CD4-positive, alpha-beta T cell treated with Interleukin-4 for 4 hours (primary cell): ENCODE data around the gene RNF175.
A peak's percentile ranks its signal among the peaks of the same experiment; 100 is the strongest.

ENCODE experiments used
- DNase-seq: peaks from one replicate; pipeline ENCODE4 v3.0.0-alpha.2; 2020

RNF175 gene

DNA sequence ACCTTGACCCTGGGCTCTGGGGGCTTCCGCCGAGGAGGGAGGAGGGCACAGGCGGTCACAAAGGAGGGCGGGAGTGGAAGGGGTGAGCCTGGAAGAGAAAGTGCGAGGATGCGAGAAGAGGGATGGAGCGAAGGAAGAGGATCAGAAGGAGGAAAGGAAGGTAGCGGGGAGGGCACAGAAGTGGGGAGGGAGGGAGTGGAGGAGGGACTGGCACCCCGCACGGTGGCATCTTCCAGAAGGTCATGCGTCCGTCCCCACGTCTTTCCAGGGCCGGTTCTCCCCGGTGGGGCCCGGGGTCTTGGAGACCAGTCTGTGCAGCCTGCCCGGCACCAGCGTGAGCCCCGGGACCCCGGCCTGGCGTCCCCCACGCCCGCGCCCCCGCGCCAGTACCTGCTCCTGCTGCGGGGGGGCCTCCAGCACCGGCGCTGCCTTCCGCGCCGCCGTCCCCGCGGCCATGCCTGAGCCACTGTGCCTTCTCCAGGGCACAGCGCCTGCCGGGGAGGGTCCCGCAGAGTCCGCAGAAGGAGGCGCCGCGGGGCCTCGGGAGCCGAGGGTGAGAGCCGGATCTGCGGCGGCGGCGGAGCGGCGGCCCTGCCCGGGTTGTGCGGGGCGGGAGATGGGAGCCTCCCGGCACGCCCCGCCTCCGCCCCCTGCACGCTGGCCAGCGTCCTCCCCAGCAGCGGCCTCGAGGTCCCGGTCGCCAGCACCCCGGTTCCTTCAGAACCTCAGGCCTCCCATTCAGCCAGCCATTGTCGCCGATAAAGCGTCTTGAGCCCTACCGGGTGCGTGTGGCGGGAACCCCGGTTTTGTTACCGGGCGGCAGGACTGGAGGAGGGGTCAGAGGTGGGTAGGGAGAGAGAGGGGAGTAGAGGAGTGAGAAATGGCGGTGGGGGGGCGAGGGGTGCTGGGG lies at the start of gene RNF175:
Gene RNF175, minus strand, starts transcription at position 618 of the 910 bp plus-strand sequence. Its CDS starts 162 bp downstream, at position 456.
- DNase-seq = no peak

DNA sequence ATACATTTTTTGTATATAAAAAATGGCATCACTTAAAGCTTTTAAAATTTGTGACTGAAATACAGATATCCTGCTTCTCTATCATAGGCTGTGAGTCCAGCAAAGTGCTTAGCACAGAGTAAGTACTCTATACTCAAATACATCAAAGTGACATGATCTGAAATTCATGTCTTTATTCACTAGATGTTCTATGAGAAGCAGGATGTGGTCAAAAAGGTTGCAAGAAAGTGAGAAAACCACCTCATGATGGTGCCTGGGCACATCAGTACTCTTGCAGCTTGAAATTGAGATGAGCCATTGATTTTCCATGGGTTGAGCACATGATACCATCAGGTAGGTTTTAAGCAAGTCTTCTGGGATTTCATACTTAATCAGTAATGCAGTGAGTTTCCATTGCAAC lies 49.5 kb upstream of the RNF175 start:
- peak; percentile 35 for DNase-seq

DNA sequence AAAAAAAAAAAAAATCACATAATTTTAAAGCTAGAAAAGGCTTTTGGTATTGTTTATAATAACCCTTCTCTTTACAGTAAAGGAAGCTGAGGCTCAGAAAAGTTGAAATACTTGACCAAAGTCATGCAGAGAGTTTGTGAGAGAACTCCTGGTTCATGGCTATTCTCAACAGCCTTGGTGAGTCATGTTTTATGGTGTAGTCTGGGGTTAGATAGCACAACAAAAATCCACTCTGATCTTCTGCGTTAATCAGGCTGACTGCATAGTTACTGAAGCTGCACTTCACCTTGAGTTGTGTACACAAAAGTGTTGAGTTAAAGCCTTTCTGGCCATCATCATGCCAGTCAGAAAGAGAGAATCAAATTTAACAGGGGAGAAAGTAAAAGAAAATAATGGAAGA lies 48.4 kb upstream of the RNF175 start:
- DNase-seq = no peak

DNA sequence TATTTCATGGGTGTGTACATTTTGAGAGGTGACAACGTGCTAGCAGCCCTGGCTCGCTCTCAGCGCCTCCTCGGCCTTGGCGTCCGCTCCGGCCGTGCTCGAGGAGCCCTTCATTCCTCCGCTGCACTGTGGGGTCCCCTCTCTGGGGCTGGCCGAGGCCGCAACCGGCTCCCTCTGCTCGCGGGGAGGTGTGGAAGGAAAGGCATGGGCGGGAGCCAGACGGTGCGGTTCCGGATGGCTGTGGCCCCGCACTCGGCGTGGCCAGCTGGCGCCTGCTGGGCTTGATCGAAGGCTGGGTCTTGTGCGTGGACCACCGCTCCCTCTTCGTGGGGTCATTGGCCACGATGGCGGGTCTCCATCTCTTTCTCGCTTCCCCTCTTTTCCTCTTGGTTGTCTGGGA lies 46.2 kb upstream of the RNF175 start:
- DNase-seq = no peak

DNA sequence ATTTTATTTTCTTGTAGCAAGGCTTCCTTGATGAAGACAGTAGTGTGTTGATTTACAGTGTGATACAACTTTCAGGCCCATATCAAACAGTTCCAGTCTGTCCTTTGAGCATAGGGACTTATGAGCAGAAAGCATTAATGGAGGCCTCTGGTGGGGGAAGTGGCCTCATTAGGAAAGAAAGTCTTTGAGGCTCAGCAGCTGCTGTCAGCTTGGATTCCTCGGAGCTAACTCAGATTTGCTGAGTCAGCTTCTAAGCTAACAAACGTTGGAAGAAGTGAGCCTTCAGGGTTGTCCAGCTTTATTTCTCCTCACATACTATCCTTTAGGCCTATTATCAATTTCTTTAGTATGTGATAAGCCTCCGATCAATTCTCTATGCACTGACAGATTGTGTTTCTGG lies 44.9 kb upstream of the RNF175 start:
- no peak for DNase-seq

DNA sequence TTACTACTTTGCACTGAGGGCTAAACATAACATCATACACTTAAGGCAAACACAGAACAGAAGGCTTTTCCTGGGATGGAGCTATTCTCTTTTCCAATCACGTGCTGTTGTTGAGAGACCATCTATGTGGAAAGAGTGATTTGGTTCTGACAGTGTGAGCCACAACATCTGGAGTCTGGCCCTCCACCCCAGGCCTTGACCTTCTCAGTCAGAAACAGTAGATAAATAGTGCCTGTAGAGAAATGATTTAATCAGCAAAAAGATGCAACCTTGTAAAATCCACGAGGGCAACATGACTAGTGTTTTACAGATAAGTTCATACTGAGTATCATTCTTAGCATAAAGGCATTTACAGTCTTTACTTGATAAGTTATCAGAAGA lies 39.9 kb upstream of the RNF175 start:
- DNase-seq = no peak

DNA sequence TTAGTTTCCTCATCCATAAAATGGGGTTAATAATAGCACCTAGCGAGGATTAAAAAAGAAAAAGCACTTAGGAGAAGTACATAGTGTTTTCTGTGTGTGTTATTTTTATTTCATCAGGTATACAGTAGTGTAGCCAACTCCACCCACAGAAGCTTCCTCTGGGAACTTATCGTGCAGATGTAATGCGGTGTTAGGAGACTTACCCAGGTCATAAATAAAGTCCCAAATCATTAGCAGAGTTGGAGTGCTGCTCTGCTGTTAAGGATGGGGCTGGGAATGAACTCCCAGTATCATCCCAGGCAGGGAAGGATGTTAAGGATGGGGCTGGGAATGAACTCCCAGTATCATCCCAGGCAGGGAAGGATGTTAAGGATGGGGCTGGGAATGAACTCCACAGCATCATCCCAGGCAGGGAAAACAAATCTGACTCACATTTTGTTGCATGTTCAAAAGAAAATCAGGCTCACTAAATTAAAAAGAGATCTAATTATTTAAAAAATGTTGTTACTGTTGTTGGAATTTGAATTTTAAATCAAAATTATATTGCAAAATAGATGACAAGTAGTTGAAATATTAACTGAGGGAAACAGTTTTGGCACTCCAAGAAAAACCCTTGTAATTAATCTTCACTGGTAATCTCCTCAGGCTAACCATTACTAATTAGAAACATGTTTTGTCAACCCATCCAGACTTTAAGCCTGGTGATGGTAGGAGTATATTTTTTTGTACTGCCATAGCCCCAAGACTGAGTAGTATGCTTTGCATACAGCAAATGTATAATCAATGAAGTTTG lies 39.3 kb upstream of the RNF175 start:
- no peak for DNase-seq

DNA sequence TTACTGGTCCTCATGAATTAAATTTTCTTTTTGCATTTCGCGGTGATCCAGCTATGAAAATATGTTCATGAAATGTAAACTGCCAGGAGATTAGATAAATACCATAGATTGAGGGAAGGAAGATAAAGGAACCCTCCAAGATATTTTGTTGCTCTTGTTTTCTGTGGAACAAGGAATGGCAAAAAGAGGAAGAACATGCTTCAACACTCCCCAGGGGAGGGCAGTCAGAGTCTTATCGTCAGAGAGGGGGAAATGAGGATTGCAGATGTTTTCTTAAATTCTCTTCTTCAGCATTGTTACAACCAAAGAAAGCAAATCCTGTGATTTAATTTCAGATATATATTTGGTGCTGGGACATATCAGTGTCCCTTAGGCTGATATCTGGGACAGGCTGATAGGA lies 38.6 kb upstream of the RNF175 start:
- no peak for DNase-seq

DNA sequence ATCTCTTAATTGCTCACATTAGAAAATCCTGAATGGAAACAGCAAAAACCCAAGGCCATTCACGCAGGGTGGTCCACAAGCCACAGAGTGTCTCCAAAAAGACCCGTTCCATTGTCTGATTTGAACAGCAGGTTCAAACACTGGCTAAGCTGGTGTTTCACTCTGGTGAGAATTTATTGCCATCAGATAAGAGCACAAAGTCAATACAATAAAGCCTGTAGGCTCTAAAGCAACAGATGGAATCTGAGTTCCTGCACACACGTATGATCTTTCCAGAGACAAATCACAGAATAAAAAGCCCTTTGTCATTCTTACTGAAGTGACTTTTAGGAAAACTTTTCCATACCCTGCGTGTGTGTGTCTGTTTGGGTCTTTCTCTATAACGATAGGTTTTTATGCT lies 34.2 kb upstream of the RNF175 start:
- DNase-seq = no peak

DNA sequence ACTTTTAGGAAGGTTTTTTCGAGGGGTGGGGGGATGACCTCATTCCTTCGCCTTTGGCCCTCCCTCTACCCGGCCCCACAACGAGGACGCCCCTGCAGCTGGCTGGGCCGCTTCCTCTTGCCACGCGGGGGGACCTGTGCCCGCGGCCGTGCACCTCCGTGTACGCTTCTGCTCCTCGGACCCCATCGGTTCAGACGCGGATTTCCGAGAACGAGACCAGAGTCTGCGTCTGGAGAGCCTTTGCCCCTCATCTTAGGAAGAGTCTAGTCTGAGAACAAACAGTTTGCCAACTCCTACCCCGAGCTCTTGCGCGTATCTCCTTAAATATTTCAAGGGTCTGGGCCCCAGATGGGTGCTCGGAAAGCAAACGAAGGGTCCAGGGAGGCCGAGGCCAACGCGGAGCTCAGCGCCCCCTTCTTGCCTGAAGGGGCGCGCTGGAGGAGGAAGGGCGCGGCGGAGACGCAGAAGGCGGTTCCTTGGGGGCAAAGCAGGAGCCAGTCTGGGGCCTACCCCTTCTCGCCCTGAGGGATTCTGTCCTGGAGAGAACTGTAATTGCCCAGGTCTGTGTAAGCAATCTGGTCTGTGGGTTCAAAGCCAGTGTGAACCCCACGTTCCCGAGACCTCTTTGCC lies 32.9 kb upstream of the RNF175 start:
- no peak for DNase-seq

DNA sequence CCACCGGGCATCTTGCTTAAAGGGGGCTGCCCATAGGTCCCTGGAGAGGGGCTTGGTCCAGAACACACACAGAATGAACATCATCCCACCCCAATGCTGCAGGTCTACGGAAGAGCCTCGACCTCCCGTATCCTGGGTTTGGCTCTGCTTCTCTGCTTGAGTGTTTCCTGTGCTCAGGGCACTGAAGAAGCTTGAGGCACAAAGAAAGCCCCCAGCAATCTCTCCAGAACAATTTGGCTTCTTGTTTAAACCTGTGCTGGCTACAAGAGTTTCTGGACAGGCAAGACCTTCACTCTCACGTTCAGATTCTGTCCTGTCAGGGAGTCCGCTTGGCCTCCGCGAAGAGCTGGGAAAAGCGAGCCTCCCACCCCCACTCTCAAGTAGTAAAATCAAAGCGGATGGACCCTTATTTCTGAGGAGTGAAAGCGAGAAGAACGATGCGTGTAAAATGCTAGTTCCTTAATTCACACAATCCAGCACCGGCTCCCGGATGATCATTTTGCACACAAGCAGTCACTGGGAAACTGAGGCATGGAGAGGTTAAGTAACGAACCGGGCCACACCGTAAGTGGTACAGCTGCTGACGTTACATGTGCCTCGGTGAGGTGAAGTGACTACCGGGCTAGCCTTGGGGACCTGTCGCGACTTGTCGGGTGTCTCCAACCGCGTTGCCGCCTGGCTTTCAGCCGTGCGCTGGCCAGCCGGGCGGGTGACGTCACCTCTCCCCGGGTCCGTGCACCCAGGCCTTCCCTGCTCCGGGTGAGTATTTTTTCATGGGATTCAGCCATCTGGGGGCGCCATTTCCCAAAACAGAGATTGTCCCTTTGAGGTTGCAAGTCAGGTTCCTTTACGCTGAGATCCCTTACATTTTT lies 32.2 kb upstream of the RNF175 start:
- no peak for DNase-seq

DNA sequence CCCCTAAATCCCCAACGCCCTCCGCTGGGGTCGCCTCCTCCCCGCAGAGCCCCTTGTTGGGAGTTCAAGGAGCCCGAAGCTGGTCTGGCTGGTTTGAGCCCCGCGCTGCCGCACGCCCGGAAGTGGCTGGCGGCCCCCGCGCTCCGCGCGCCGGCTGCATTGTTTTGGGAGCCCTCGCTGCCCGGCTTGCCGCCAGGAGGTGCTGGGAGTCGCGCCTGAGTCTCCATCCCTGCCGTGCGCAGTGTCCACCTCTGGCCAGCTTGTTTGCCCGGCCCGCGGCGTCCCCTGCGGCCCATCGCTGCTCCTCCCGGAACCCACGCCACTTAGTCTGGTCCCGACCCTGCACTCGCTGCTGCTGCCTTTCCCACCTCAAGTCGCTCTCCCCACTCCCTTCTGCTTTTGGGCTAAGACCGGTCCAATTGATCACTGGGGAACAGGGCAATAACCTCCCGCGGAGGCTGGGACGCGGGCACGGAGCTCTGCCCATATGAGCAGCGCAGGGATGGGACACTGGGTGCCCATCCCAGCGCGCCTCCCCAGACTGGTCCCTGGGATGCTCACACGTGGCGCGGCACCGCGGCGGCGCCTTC lies 31.2 kb upstream of the RNF175 start:
- no peak for DNase-seq

DNA sequence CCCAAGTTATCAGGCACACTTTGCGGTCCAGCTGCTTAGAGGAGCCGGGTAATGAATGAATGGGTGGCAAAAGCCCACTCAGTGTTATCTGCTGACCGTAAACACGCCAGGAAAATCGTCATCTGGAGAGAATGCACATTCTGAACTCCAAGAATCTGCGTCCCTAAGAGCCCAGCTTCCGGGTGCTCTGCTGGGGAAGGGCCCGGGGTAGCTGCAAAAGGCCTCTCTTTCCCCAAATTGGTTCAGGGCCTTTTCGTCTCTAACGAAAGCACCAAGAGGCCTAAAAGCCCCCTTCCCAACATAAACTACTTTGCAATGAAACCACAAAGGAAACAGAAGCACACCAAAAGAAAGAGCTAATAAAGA lies 30.7 kb upstream of the RNF175 start:
- DNase-seq = no peak

DNA sequence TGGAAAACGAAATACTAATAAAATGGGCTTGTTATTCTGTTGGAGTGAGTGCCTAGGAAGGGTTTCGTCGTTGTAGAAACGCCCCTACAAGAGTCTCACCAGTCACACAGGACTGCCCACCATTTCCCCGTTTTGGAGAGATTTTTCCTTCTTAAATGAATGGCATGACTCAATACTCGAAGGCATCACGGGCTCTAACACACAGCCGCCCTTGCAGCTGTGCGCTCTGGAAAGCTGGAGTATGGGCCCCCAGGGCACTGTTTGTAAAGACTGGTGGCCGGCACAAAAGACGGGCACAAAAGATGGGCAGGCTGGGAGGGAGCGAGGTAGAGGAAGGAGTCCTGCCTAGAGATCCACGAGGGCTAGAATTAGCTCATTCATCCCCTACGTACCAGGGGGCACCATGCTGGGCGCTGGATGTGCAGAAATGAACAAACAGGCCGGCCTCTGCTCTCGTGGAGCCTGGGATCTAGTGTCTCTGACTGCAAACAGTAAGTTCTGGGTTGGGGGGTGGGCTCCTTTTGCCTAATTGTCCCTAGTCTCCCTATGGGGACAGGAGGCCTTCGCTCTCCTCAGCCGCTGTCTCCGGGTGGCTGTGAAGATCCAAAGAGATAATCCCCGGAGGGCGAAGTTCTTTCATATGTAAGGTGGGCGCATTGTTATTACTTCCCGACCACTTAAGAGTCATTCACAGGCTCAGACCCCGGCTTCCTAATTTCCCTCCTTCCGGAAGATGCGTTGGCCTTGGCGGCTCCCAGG lies 30.1 kb upstream of the RNF175 start:
- DNase-seq = no peak

DNA sequence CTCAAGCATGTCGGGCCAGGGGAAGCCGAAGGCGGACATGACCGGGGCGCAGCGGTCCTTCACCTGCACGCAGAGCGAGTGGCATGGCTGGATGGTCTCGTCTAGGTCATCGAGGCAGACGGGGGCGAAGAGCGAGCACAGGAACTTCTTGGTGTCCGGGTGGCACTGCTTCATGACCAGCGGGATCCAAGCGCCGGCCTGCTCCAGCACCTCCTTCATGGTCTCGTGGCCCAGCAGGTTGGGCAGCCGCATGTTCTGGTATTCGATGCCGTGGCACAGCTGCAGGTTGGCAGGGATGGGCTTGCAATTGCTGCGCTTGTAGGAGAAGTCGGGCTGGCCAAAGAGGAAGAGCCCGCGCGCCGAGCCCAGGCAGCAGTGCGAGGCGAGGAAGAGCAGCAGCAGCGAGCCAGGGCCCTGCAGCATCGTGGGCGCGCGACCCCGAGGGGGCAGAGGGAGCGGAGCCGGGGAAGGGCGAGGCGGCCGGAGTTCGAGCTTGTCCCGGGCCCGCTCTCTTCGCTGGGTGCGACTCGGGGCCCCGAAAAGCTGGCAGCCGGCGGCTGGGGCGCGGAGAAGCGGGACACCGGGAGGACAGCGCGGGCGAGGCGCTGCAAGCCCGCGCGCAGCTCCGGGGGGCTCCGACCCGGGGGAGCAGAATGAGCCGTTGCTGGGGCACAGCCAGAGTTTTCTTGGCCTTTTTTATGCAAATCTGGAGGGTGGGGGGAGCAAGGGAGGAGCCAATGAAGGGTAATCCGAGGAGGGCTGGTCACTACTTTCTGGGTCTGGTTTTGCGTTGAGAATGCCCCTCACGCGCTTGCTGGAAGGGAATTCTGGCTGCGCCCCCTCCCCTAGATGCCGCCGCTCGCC lies 28.8 kb upstream of the RNF175 start, which contains the start of gene SFRP2:
Gene SFRP2, minus strand, starts transcription at position 671 of the 864 bp plus-strand sequence. Its CDS starts 248 bp downstream, at position 423.
- no peak for DNase-seq

DNA sequence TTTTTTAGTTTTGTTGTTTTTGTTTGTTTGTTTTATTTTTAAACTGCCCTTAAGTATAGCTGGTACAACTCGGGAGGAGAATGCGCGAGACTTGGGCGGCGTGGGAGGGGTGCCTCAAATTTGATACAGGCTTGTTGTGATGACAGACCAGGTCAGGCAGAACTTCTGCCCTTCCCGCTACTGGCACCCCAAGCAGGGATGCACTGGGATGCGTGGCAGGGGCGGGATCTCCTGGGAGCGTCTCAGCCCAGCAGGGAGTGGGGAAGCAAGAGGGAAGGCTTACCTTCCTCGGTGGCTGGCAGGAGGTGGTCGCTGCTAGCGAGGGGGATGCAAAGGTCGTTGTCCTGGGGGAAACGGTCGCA lies 28.2 kb upstream of the RNF175 start:
- DNase-seq = no peak

DNA sequence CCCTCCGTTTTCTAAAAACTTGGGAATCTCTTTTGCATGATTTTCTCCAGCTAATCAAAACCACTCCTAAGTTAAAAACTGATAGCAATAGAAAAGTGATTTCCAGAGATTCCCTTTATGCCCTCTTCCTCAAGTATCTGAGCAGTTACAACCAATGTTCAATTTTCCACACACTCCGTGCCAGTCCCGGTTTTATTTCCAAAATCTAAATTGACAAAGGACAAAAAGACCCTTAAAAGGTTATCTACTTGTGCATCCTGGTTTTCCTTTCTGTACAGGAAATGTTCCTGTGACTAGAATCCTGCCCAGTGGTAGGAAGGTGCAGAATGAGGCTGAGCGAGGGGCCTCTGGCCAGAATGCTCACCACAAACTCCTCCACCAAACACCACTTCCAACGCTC lies 27.8 kb upstream of the RNF175 start:
- DNase-seq = no peak

DNA sequence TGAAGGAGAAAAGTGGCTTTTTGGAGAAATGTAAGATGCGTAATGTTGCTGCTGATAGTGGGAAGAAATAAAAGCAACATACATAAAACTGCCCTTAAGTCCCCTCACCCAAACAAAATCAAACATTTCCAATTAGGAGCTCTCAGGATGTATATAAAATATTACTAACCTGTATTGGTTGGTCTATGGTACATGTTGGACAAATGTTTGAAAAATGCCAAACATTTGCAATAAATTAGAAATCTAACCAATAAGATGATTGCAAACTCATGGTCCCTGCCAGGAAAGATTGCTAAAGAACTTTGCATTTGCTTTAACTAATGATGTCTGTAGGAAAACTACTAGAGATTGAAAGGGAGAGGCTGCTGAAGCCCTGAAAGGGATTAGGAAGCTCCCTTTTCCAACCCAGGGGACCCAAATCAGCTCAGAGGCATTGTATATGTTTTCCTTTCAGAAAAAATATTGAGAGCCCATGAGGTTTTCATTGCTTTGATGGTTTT lies 27.3 kb upstream of the RNF175 start:
- DNase-seq = no peak

DNA sequence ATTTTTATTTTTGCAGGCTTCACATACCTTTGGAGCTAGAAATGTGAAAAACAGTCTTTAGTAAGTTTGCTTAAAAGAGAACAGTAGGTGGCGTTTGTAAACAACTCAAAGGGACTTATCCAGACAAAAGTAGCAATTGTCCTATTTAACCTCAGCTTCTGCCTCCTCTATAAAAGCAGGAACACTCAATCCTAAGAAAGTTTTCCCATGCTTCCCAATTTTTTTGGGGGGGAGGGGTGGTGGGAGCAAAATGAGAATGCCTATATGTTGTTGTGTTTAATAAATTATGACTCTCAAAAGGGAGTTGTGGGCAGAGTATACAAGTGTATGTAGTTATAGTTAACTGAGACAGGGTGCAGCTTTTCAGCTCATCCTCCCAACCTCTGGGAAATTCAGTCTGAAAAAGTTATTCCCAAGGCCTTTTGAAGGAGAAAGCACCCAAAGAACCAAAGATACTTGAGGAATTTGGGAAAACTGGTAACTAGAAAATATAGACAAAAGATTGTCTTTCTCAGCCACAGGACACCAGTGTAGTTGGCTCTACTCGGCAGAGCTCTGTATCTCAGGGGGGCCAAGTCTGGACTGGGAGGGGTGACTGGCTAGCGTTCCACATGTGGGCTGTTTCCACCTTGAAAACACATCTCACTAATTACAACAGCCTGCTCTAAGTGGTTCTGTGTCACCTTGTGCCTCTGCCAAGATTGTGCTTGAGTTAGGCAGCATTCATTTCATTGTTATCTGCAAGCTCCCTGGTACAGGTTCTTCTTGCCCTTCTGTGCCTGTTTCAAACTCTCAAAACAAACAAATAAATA lies 26.3 kb upstream of the RNF175 start:
- DNase-seq = peak; percentile 5
